Activated naive CD8-positive, alpha-beta T cell treated with anti-CD3 and anti-CD28 coated beads, Interleukin-2, amount 50 U/mL, for 24 hours (primary cell): ENCODE data around the gene RB1.
A peak's percentile ranks its signal among the peaks of the same experiment; 100 is the strongest.

Source experiments
- ATAC-seq: fragments of 150-1000 bp; cut with Tn5 transposase; one replicate; pipeline ENCODE4 v1.10.0; 2021
- DNase-seq: peaks from one replicate; pipeline ENCODE4 v3.0.0; 2021
- H3K27ac Mint-ChIP-seq: one replicate; pipeline ENCODE4 v1.8.0; 2021; ENCODE audit warnings: mild to moderate bottlenecking, mixed read lengths
- H3K27me3 Mint-ChIP-seq: one replicate; pipeline ENCODE4 v1.8.0; 2021; ENCODE audit warnings: mixed read lengths
- H3K36me3 Mint-ChIP-seq: one replicate; pipeline ENCODE4 v1.8.0; 2021; ENCODE audit warnings: low read depth, mixed read lengths
- H3K4me1 Mint-ChIP-seq: one replicate; pipeline ENCODE4 v1.8.0; 2021; ENCODE audit warnings: mixed read lengths
- H3K4me3 Mint-ChIP-seq: one replicate; pipeline ENCODE4 v1.8.0; 2021; ENCODE audit warnings: mild to moderate bottlenecking, moderate library complexity, mixed read lengths
- H3K9me3 Mint-ChIP-seq: one replicate; pipeline ENCODE4 v1.8.0; 2021; ENCODE audit warnings: mixed read lengths

RB1 gene

DNA sequence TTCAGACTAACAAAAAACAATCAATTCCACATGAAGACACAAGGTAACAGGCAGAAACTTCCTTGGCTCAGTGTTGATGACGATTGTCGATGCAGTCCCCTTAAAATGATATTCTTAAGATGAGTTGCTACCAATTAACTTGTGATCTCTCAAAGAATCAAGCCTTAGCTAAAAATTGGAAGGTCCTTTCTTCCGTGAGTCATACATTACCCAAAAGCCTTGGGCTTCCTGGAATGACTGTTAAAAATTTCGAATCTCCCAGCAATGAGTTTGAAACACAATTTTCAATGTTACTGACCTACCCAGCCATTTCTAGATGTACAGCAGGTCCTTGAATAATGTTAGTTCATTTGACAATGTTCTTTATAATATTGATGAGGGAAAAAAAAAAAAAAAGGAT lies 28.0 kb upstream of the RB1 start:
- Mint-ChIP-seq H3K4me1 (peaks cover 11% of the 10 kb centered on the region), H3K27me3 (no peaks in the 10 kb centered on the region), H3K9me3 (no peaks in the 10 kb centered on the region), H3K27ac (no peak overlapping the region), H3K4me3 (no peak overlapping the region), H3K36me3 (no peaks in the 10 kb centered on the region)
- no peak for DNase-seq
- ATAC-seq: peak; percentile 57

DNA sequence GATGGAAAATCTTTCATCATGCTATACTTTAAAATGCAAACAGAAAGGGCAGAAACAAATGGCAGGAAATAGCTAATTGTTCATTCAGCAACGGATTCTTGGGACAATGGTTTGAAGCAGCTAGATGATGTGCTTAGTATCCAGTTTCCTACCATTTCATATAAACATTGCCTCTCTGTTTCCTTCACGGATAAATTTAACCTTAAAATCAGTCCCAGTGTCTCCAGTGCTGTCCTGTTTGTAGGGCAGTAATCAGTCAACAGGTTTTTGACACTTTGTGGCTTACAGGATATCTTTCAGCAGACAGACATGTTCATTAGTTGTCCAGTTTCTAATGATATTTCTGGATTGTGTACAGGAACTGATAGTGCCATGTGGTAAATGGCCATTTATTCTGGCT lies 24.7 kb upstream of the RB1 start:
- H3K27ac Mint-ChIP-seq: no peak overlapping the region
- H3K4me3 Mint-ChIP-seq: no peak overlapping the region
- ATAC-seq (no peak), DNase-seq (no peak)
- no peaks in the 10 kb centered on the region for H3K36me3 Mint-ChIP-seq
- H3K27me3 Mint-ChIP-seq: no peaks in the 10 kb centered on the region
- H3K9me3 Mint-ChIP-seq: no peaks in the 10 kb centered on the region
- peaks cover 9% of the 10 kb centered on the region for H3K4me1 Mint-ChIP-seq

DNA sequence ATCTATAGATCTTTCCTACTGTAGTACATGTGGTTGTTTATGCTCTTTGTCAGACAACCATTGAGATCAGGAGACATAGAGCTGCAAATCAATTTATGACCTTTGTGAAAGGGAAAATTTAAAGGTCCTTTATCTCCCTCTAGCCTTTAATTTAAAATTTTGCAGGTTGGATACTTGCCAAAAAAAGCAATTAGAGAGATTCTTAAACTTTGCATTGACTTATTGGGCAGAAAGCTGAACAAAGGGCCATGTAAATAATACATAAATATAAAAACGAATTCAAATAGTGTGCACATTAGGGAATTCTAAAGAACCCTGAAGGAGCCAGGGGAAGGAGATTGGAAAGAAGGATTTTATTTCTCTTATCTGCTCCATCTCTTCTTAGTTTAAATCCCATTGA lies 22.0 kb upstream of the RB1 start:
- no peaks in the 10 kb centered on the region for H3K36me3 Mint-ChIP-seq
- no peaks in the 10 kb centered on the region for H3K9me3 Mint-ChIP-seq
- H3K27ac Mint-ChIP-seq: no peak overlapping the region
- no peak overlapping the region for H3K4me3 Mint-ChIP-seq
- ATAC-seq: no peak
- H3K27me3 Mint-ChIP-seq: no peaks in the 10 kb centered on the region
- H3K4me1 Mint-ChIP-seq: peaks cover 7% of the 10 kb centered on the region
- DNase-seq: no peak

DNA sequence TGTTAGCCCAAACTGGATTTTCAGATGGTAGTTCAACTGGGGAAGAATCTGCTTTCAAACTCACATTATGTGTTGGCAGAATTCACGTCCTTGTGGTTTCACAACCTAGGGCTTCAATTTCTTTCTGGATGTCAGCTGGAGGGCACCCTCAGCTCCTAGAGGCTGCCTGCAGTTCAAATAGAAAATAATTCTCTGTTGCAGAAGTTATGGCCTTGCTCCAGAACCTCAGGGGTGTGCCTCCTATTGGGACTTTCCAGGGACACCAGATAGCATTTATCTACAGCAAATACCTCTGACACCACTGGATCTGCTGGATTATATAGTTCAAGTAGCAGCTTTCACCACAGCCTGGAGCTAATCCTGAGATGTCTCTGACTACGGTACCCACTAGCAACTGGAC lies 11.8 kb upstream of the RB1 start:
- no peak for ATAC-seq
- no peak for DNase-seq
- H3K36me3 Mint-ChIP-seq: peaks cover 2% of the 10 kb centered on the region
- H3K4me1 Mint-ChIP-seq: peaks cover 11% of the 10 kb centered on the region
- H3K9me3 Mint-ChIP-seq: no peaks in the 10 kb centered on the region
- H3K27me3 Mint-ChIP-seq: peaks cover 13% of the 10 kb centered on the region
- no peak overlapping the region for H3K27ac Mint-ChIP-seq
- no peak overlapping the region for H3K4me3 Mint-ChIP-seq

DNA sequence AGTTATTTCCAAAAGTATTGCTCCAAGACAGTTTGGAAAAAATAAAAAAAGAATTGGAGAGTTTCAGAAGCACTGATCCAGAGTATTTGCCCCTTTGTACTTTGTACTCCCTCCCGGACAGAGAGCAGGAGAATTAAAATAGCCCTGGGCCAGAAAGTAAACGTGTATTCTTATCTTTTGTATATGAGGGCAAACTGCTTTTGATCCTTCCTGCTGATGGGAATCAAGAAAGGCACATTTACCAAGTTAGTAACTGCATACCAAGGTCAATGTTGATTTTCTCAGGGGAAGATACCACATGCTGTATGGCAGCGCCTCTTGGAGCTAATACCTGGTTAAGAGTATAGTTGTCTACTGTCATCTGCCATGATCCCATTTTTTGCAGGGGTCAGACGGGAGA lies 10.9 kb upstream of the RB1 start:
- DNase-seq (no peak), ATAC-seq (no peak)
- Mint-ChIP-seq H3K4me1 (peaks cover 8% of the 10 kb centered on the region), H3K36me3 (peaks cover 4% of the 10 kb centered on the region), H3K27ac (no peak overlapping the region), H3K9me3 (no peaks in the 10 kb centered on the region), H3K4me3 (no peak overlapping the region), H3K27me3 (peaks cover 13% of the 10 kb centered on the region)

DNA sequence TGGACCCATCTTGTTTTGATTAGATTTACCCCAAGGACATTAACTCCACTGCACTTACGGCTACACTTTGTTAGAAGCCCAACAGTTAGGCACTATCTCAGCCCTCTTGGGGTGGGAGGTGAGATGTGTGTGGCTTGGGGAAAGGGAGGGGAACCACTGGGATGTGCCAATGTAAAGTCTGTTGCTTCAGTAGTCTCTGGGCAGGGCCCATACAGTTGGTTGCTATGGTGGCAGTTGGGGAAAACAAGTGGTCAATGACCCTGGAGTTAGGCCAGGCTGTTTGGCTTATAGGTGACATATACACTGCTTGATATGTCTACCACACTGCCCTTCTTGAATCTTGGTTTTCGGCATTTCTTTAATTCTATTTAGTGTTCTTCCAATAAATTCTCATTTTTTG lies 8.9 kb upstream of the RB1 start:
- peaks cover 4% of the 10 kb centered on the region for H3K36me3 Mint-ChIP-seq
- H3K27me3 Mint-ChIP-seq: peaks cover 10% of the 10 kb centered on the region
- H3K4me3 Mint-ChIP-seq: no peak overlapping the region
- DNase-seq (no peak), ATAC-seq (no peak)
- peaks cover 8% of the 10 kb centered on the region for H3K4me1 Mint-ChIP-seq
- no peaks in the 10 kb centered on the region for H3K9me3 Mint-ChIP-seq
- no peak overlapping the region for H3K27ac Mint-ChIP-seq

DNA sequence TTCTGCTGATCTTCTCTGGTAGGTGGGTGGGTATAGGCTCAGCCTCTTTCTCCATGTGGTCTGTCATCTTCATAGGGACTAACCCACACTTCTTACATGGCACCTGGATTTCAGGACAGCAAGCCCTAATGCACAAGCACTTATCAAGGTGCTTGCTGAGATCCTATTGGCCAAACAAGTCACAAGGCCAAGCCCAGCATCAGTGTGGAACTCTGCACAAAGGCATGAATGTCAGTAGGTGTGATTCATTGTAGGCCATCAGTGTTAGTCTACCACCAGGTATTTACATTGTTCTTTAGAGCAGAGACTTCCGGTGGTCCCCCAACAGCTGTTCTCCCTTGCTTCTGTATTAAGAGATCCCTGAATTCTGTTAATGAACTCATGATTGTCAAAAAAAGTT lies 8.3 kb upstream of the RB1 start:
- H3K27me3 Mint-ChIP-seq: peaks cover 4% of the 10 kb centered on the region
- H3K36me3 Mint-ChIP-seq: peaks cover 4% of the 10 kb centered on the region
- H3K4me1 Mint-ChIP-seq: peaks cover 8% of the 10 kb centered on the region
- no peak overlapping the region for H3K4me3 Mint-ChIP-seq
- ATAC-seq (peak; percentile 28), DNase-seq (no peak)
- H3K27ac Mint-ChIP-seq: no peak overlapping the region
- H3K9me3 Mint-ChIP-seq: no peaks in the 10 kb centered on the region

DNA sequence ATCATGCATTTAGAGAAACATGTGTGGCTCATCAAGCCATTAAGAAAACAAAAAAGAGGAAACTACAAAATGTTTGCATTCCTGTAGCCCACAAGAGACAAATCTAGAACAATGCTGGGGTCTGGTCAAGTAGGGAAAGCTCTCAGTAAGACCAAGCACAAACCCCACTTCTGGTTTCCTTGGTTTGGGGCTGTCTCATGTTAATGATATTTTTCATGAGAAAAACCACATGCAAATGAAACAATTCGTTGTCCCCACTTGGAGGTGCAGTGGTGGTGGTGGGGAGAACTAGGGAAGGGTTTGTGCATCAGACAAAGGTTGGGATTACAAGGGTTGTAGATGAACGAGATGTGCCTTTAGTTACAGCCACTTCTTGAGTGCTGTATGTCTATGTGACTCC lies 7.0 kb upstream of the RB1 start:
- DNase-seq (no peak), ATAC-seq (peak; percentile 57)
- Mint-ChIP-seq H3K27me3 (no peaks in the 10 kb centered on the region), H3K4me1 (peaks cover 8% of the 10 kb centered on the region), H3K27ac (no peak overlapping the region), H3K4me3 (no peak overlapping the region), H3K36me3 (peaks cover 4% of the 10 kb centered on the region), H3K9me3 (no peaks in the 10 kb centered on the region)

DNA sequence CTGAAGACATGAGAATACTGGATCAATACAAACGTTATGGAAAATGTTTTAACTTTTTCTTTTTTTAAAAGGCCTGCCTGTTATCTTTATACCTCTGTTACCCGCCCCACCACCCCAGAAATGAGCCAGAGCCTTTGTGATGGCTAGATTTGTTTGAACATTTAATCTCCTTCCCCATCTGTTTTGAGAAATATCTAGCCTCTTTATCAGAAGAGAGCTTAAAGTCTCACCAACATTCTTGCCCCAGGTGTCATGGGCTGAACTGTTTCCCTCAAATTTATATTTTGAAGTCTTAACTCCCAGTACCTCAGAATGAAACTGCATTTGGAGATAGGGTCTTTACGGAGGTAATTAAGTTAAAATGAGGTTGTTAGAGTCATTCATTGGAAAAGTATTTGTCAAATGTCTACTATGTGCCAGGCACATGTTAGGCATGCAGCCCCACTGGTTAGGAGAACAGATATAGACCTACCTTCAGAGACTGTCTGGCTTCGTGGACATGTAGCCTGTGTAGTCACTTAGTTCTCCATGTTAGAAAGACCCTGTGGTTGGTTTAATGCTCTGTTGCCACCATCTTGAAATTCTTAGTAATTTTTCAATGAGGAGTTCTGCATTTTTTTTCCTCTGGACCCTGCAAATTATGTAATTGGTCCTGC lies 6.3 kb upstream of the RB1 start:
- H3K27me3 Mint-ChIP-seq: no peaks in the 10 kb centered on the region
- DNase-seq: no peak
- H3K4me1 Mint-ChIP-seq: peaks cover 9% of the 10 kb centered on the region

DNA sequence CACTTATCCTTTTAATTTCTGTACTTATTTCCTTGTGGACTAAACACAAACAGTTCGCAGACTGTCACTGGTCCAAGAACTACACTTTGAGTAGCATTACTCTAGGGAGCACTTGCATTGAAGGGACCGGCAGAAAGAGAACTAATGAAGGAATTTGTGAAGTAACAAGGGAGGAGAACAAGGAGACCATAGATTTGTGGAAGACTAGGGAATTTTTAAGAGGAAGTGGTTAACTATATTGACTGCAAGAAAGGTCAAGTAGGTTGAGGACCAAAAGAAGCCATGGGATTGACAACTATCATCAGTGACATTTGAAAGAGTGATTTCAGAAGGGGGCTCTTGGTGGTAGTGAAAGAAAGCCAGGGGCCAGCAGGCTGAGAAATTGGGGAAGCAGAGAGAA lies 4.0 kb upstream of the RB1 start:
- H3K4me1 Mint-ChIP-seq: peaks cover 17% of the 10 kb centered on the region
- no peak for DNase-seq
- no peak overlapping the region for H3K27ac Mint-ChIP-seq

More for the DNA sequence above, 6.3 kb upstream of the RB1 start:
- H3K9me3 Mint-ChIP-seq: no peaks in the 10 kb centered on the region
- H3K27ac Mint-ChIP-seq: no peak overlapping the region
- no peak for ATAC-seq
- peaks cover 4% of the 10 kb centered on the region for H3K36me3 Mint-ChIP-seq
- no peak overlapping the region for H3K4me3 Mint-ChIP-seq

DNA sequence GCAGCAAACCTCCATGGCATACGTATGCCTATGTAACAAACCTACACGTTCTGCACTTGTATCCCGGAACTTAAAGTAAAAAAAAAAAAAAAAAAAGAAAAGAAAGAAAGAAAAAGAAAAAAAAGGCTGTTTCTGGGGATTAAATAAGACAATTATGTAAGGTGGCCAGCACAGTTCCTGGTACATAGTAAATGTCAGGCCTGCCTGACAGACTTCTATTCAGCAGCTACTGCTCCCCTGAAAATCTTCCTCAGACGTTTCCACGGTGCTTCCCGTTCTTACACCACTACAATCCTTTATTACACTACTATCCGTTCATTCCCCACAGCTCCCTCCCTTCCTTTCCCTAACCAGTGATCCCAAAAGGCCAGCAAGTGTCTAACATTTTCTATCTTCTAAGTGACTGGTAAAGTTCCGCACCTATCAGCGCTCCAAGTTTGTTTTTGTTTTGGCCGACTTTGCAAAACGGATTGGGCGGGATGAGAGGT lies 636 bp upstream of the RB1 start:
- H3K27me3 Mint-ChIP-seq: no peaks in the 10 kb centered on the region
- H3K4me1 Mint-ChIP-seq: peaks cover 30% of the 10 kb centered on the region
- H3K36me3 Mint-ChIP-seq: peaks cover 19% of the 10 kb centered on the region
- H3K4me3 Mint-ChIP-seq: peak overlapping the region; percentile 95
- no peaks in the 10 kb centered on the region for H3K9me3 Mint-ChIP-seq
- H3K27ac Mint-ChIP-seq: peak overlapping the region; percentile 91
- ATAC-seq: no peak
- no peak for DNase-seq

More for the DNA sequence above, 4.0 kb upstream of the RB1 start:
- Mint-ChIP-seq H3K4me3 (no peak overlapping the region), H3K9me3 (no peaks in the 10 kb centered on the region), H3K36me3 (peaks cover 7% of the 10 kb centered on the region), H3K27me3 (no peaks in the 10 kb centered on the region)
- no peak for ATAC-seq

DNA sequence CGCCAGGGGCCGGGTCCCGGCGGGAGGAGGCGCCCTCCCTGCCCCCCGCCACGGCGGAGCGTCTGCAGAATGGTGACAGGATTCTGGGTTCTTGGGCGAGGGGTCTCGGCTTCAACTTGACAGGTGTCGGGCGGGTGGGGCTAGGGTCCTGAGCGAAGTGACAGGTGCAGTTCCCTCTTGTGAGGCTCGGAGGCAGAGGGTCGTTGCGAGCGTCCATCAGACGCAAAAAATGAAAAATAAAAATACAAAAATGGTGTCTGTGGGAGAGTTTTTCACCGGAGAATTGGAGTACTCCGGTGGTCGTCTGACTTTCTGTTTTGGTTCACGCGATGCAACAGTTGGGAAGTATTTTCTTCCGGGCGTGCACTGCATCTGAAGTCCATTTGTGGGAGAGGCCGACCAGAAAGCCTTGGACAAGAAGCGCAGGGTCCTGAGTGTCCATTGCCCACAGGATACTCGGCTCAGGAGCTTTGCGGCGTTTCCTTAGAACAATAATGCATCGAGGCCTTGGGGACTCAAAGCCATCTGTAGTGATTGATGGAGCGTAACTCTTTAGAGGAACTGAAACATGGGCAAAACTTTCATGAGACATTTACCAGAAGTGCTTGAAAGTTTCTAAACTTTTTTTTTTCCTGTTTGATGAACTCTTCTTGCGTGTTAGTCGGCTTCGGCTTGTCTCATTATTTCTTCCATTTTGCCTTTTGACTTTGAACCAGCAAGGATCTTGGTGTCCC lies 759 bp downstream of the RB1 start:
- ATAC-seq (no peak), DNase-seq (peak; percentile 35)
- Mint-ChIP-seq H3K4me3 (peak overlapping the region; percentile 95), H3K27ac (peak overlapping the region; percentile 94), H3K36me3 (peaks cover 22% of the 10 kb centered on the region), H3K9me3 (no peaks in the 10 kb centered on the region), H3K4me1 (peaks cover 37% of the 10 kb centered on the region), H3K27me3 (no peaks in the 10 kb centered on the region)

DNA sequence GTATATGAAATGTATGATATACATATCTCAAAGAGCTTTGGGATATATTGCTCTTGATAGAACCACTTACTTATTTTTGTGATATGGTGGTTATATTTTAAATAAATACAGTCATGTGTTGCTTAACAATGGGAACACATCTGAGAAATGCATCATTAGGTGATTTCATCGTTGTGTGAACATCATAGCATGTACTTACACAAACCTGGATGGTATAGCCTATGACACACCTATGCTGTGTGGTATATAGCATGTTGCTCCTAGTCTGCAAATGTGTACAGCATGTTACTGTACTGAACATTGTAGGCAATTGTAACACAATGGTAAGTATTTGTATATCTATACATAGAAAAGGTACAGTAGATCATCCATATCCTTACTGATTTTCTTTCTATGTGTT lies 7.7 kb downstream of the RB1 start:
- DNase-seq (no peak), ATAC-seq (no peak)
- Mint-ChIP-seq H3K4me1 (peaks cover 50% of the 10 kb centered on the region), H3K36me3 (peaks cover 28% of the 10 kb centered on the region), H3K27ac (no peak overlapping the region), H3K27me3 (no peaks in the 10 kb centered on the region), H3K4me3 (no peak overlapping the region), H3K9me3 (no peaks in the 10 kb centered on the region)

DNA sequence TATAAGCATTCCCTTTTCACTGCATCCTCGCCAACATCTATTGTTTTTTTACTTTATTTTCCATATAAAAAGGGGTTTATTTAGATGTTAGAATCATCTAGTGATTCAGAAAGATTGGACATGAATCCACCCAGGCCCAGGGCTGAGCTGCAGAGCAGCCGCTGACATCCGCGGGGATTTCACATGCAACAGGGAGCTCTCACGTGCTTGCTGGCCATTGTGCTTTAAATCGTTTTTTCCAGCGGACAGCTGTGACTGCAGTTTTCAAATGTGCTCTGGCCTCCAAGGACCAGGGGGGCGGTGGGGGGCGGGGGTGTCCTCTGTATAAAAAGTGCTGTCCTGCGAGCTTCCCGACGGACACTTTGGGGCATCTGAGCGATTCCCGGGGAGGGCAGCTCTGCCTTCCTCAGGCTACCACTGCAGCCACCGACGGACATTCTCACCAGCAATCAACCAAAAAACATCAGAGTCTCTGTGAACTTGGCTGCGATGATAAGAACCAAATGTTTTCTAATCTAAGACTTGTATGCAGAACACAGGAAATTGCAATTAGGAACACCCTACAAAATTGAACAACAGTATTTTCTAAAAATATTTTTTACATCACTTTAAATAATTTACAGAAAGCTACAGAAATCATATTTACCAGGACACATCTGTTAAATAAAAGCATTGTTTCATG lies 12.6 kb downstream of the RB1 start:
- peaks cover 36% of the 10 kb centered on the region for H3K36me3 Mint-ChIP-seq
- no peaks in the 10 kb centered on the region for H3K9me3 Mint-ChIP-seq
- H3K27me3 Mint-ChIP-seq: no peaks in the 10 kb centered on the region
- no peak for ATAC-seq
- peaks cover 34% of the 10 kb centered on the region for H3K4me1 Mint-ChIP-seq
- H3K27ac Mint-ChIP-seq: no peak overlapping the region
- no peak for DNase-seq
- H3K4me3 Mint-ChIP-seq: no peak overlapping the region
